NB4 (cell line): ENCODE measurements around the gene AMOTL2.

Experiments used
- CTCF ChIP-seq: IDR thresholded peaks from one replicate; pipeline ENCODE4 v1.5.1; 2012; ENCODE audit warnings: low read depth, low read length
- MYC ChIP-seq: IDR thresholded peaks from 2 replicates; pipeline ENCODE4 v1.6.1; 2011; ENCODE audit warnings: low read depth, low read length
- POLR2A ChIP-seq: IDR thresholded peaks from 2 replicates; pipeline ENCODE4 v1.6.1; 2011; ENCODE audit warnings: mild to moderate bottlenecking; ENCODE audit not compliant: insufficient read length; ENCODE audit errors: extremely low read depth
- TF ChIP-seq, protein P1 (sequence below): IDR thresholded peaks from 2 replicates; pipeline ENCODE4 v1.6.1; 2011; ENCODE audit warnings: low read depth, low read length

- TF ChIP-seq CTCF (no peak), POLR2A (no peak), MYC (no peak)
- TF ChIP-seq, protein P1, sequence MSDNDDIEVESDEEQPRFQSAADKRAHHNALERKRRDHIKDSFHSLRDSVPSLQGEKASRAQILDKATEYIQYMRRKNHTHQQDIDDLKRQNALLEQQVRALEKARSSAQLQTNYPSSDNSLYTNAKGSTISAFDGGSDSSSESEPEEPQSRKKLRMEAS = no peak
Observed at GRCh38 chr3:134315286-134316106, 58.8 kb downstream of the AMOTL2 start.
